ENCODE results near the gene KLKB1.
"Not testable (repeated sequence)": the region's sequence is repeated elsewhere in the genome, so short reads cannot be mapped to it uniquely, and the experiment has no call there.

Gene KLKB1

DNA sequence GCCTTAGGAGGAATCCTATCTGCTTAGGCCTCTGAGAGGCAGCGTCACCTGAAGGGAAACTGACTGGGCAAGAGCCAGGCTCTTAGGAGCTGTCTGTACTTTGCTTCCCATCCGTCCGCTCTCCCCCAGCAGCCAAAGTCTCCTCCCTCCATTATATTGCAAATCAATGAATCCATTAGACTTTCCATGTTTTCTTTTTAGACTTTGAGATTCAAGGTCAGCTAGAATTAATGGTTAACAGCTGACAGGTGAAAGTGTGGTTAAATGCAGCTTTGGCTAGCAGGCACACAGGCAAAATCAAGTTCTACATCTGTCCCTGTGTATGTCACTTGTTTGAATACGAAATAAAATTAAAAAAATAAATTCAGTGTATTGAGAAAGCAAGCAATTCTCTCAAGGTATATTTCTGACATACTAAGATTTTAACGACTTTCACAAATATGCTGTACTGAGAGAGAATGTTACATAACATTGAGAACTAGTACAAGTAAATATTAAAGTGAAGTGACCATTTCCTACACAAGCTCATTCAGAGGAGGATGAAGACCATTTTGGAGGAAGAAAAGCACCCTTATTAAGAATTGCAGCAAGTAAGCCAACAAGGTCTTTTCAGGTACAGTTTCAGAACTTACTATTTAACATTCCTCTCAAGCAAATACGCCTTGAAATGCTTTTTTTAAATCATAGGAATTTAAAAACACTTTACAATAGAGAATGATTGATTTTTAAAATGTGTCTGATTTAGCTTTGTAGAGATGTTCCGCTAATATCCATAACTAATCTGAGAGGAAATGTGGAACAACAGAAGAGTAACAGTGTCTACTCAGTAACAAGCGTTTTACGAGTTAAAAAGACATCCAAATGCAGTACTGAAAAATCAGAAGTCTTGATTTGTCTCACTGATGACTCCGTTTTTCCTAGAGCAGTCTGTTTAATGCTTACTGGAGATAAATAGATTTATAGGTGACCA, 38.7 kb downstream of the KLKB1 start, which contains the start of gene F11:
TSS of gene F11 (plus strand) at position 507 of the 970 bp plus-strand sequence. CDS start 948 bp downstream, outside the sequence.
- TF ChIP-seq POLR2A (IDR thresholded peaks at IDR 0.05; ENCODE audit: low read depth, low read length) = no peak
- DNase-seq (ENCODE audit: insufficient read length, low spot score) (no peak), FAIRE-seq (no peak)

DNA sequence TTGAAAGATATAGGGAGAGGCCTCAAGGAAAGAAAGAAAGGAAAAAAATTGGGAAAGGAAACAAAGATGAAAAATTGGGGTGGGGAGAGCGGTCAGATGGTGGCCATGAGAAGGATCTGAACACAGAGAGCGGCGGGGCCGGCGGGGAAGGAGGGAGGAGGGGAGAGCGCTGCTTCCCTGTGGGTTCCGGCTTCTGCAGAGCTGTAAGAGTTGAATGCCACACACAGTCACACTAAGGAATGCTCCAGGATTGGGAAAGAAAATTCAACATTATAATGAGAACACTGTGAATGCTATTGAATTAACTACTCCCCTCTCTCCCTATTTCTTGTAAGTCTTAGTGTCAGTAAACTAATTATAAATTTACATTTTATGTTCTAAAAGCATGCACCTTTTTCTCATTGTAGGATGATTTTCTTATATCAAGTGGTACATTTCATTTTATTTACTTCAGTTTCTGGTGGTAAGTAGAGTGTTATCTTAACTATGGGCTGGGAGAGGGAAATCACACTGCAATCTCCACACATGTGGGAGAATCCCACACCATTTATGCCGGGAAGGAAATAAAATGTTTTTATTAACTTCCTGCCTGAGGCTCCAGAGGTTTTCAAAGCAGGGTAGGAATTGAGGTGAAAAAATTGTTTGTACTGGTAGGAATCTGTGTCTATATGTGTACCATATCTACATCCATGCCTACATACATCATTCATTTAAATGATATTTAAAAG, 39.6 kb downstream of the KLKB1 start:
- no peak for FAIRE-seq
- TF ChIP-seq POLR2A (IDR thresholded peaks at IDR 0.05; ENCODE audit: low read depth, low read length) = no peak
- no peak for DNase-seq (ENCODE audit: insufficient read length, low spot score)

DNA sequence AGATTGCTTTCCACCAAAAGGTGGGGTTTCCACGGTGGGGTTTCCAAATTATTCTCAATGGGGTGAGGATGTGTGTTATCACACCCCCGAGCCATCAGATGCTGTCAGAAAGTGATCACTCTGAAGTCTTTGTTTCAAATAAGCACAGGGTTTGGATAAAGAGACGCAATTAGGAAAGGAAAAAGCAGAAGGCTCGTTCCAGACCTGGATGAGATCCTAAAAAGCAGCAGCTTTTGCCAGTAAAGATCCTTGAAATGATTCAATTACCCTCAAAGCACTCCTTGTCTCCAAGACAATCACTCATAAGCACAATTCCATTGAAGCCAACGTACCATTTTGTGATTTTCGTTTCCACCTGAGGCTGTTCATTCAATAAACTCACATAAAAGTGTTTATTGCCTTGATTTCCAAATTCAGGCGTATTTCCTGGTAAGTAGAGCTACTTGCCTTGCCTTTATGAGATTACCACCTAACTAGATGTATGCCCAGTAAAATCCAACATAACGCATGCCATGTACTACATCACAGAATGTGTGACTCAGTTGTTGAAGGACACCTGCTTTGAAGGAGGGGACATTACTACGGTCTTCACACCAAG, 43.9 kb downstream of the KLKB1 start:
- FAIRE-seq (no peak), DNase-seq (ENCODE audit: insufficient read length, low spot score) (no peak)
- no peak for TF ChIP-seq POLR2A (IDR thresholded peaks at IDR 0.05; ENCODE audit: low read depth, low read length)

DNA sequence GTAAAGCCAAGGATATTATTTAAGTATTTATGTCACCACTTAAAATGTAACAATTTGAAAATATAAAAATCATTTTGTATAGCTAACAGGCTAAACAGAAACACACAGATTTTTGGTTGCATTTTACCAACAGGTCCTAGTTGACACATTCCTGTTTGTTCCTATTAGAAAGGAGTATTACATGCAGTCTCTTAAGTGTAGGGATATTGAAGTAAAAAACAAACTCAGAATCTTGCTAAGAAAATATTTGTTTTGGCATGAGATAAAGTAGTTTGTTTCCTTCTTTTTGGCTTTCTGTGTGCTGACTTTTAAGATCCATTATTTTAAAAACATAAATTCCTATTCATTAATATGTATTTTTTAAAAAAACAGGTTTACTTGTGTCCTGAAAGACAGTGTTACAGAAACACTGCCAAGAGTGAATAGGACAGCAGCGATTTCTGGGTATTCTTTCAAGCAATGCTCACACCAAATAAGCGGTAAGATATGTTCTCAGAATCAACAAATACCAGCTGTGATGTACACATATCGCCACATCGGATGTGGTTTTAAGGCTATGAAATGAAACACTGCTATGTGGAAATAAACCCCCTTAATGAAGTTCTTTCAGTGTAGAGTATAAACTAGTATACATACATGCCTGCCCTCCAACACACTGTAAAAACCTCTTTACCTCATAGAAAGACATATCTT, 45.5 kb downstream of the KLKB1 start:
- DNase-seq (ENCODE audit: insufficient read length, low spot score) (no peak), FAIRE-seq (no peak)
- no peak for TF ChIP-seq POLR2A (IDR thresholded peaks at IDR 0.05; ENCODE audit: low read depth, low read length)

DNA sequence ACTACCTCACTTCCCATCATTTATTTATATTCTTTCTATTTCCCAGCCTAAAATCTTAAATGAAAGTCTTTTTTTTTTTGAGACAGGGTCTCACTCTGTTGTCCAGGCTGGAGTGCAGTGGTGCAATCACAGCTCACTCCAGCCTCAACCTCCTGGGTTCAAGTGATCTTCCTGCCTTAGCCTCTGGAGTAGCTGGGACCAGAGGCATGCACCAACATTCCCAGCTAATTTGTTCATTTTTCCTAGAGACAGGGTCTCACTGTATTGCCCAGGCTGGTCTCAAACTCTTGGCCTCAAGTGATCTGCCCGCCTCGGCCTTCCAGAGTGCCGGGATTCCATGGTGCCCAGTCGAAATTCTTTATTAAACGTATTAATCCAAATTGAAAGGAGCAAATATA, 46.1 kb downstream of the KLKB1 start:
- DNase-seq (ENCODE audit: insufficient read length, low spot score); FAIRE-seq: not testable (repeated sequence)

DNA sequence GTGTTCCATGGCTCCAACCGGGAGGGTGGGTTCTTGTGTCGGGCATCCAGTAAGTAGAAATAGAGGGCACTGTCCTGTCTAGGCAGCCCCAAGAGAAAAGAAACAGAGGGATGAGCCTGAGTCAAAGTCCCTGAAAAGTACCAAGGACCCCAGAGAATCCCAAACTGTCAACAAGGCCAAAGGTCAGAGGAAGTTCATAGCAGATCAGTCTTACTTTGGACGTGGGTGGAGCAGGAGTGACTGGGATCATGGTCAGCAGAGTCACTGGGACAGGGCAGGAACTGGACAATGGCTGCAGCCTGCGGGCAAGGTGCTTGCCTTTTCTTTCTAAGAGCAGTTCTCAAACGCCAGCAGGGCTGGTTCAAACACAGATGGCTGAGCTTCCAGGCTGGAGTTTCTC, 56.0 kb downstream of the KLKB1 start:
- DNase-seq (ENCODE audit: insufficient read length, low spot score) (no peak), FAIRE-seq (no peak)
- TF ChIP-seq POLR2A (IDR thresholded peaks at IDR 0.05; ENCODE audit: low read depth, low read length) = no peak

DNA sequence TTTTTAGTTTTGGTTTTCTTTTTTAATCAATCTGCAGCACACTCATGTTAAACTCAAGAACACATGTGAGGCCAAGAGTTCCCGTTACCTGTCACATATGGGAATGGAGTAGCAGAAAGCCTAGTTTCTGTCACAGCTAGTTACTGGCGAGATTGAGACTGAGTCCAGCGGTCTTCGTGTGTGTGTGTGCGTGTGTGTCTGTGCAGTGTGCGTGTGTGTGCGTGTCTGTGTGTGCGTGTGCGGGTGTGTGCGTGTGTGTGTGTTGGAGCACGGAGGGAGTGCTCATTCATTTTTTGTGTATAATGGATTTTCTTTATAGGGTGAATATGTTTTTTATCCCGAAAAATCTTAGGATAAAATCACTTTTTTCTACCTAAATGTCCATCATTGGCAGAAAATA, 57.8 kb downstream of the KLKB1 start:
- DNase-seq (ENCODE audit: insufficient read length, low spot score) (no peak), FAIRE-seq (no peak)
- no peak for TF ChIP-seq POLR2A (IDR thresholded peaks at IDR 0.05; ENCODE audit: low read depth, low read length)

DNA sequence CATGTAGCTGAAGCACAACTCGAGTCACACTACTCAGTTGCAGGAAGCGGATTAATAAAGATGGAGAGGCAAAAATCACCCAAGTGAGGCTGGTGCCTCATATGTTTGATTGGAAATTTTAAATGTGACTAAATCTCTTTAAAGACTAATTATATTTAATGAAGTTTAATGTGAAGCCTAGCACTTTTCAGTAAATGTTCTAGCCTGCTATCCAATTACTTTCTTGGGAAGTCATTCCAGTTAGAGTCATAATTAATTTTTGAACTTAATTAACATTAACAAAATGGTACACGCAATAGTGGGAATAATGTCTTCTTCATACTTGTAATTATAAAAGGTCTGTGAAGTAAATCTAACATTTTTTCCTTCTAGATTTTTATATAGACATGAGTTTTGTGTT, 59.3 kb downstream of the KLKB1 start:
- FAIRE-seq (no peak), DNase-seq (ENCODE audit: insufficient read length, low spot score) (no peak)
- no peak for TF ChIP-seq POLR2A (IDR thresholded peaks at IDR 0.05; ENCODE audit: low read depth, low read length)

DNA sequence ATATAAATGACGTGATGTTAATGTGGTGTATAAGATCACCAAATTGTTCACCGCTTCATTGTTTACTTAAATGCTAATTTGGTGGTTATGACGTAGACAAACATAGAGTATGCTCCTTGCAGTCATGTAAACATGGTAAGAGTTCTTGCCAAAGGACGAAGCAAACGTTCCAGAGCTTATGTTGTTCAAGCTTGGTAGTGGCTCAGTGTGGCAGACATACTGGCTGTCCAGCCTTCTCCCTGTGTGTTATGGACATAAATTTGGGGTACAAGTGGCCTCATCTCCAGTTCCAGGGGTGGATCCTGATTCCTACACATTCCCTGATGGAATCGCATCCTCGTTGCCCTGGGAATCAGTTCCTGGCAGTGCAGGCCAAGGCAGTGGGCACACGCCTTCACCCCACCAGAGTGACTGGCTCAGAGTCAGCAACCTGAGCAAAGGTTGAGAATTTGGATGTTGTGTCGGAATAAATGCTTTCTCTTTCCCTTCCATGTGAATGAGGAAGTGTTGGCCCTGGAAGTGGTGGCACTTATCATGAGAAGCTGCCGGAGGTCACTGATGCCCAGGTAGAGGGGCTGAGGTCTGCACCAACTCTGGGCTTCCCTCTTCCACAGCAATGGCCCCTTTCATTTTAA, 64.1 kb downstream of the KLKB1 start:
- TF ChIP-seq POLR2A (IDR thresholded peaks at IDR 0.05; ENCODE audit: low read depth, low read length) = no peak
- no peak for FAIRE-seq

DNA sequence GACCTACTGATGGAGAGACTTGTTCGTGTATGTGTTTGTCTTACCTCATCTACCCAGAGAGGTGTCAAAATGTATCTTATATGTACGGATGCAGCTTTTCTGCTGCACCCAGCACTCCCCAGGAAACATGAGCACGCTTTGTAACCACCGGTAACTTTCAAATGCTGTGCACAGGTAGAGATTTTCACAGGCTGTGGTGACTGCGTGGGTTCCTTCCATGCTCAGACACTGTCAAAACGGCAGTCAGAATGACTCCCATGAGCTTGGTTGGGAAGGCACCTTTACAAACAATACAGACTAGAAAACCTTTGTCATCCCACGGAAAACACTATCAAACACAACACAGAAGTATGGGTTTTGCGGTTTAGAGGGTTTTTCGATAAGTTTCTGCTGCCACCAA, 66.9 kb downstream of the KLKB1 start:
- no peak for TF ChIP-seq POLR2A (IDR thresholded peaks at IDR 0.05; ENCODE audit: low read depth, low read length)
- DNase-seq (ENCODE audit: insufficient read length, low spot score) = no peak
- FAIRE-seq = no peak

More for the DNA sequence above, 64.1 kb downstream of the KLKB1 start:
- DNase-seq (ENCODE audit: insufficient read length, low spot score) = no peak

DNA sequence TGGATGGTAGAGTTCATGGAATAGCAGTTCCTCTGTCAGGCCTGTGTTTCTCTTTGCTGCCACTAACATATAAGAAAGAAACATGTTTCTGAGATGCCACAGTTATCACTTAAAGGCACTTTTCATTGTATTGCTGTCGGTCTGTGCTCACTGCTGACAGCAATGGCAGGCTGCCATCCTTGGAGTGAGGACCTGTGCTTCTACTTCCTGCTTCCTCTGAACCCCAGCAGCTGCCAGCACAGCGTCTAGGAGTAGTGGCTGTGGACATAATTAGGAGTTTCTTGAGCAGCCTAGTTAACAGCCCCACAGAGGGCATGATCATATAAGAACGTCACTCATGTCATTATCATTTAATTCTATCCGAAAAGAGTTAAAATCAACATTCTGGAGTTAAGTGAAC, 69.2 kb downstream of the KLKB1 start:
- no peak for TF ChIP-seq POLR2A (IDR thresholded peaks at IDR 0.05; ENCODE audit: low read depth, low read length)
- no peak for DNase-seq (ENCODE audit: insufficient read length, low spot score)
- no peak for FAIRE-seq

DNA sequence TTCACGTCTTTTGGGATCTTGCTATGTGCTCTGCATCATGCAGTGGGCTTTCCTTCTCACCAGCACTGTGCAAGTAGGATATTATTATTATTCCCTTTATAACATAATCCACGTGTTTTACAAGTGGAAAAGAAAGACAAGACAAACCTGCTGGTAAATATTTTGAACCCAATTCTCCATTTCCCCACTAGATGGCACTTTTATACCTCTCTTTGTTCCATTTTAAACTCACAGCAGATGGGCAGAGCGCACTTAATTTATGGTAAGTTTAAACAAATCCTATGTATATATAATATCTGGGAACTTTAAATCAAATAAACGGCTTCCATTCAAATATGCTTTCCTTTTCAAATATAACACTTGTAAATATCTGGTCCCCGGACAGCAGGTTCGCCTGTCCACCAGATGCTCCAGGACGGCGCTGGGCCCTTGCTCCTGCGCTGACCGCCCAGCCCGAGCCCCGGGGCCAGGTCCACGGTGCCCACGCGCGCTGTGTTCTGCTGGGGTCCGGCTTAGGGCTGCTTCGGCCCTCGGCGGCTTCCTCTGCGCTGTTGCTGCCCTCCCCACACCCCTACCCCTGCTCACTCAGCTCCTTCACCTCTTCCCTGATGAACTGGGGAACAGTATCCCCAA, 69.8 kb downstream of the KLKB1 start:
- DNase-seq (ENCODE audit: insufficient read length, low spot score) (peak; percentile 12), FAIRE-seq (no peak)
- no peak for TF ChIP-seq POLR2A (IDR thresholded peaks at IDR 0.05; ENCODE audit: low read depth, low read length)
